A673 (cell line): ENCODE results near the gene GRIK1.

Source experiments
- CTCF ChIP-seq: fragments of 300-800, 200-600 bp; sonication (generic); conservative IDR thresholded peaks from 2 replicates; pipeline ENCODE4 v1.5.1; 2017; ENCODE audit warnings: low read depth, mild to moderate bottlenecking, antibody characterized with exemption, low read length, moderate library complexity, mixed read lengths
- EZH2 ChIP-seq: fragments of 200-600 bp; sonication (generic); IDR thresholded peaks from 2 replicates; pipeline ENCODE4 v1.6.1; 2017; ENCODE audit warnings: borderline replicate concordance, low read depth, mild to moderate bottlenecking, mixed read lengths, antibody characterized with exemption, low read length; ENCODE audit not compliant: poor library complexity, severe bottlenecking

GRCh38 chr21:29520171-29520570 is 419.6 kb downstream of the GRIK1 start:
- no peak for TF ChIP-seq CTCF
- TF ChIP-seq EZH2: no peak
